Measurements from ENCODE around the gene ARMC9. TPM values are rescaled to one million over a fixed set of nuclear protein-coding genes. Genes with fewer than 3 reads are reported as not detected.

The ARMC9 gene
- total and polyA plus RNA-seq, 2 of the 13 experiments (the other 11 are each of a cell fraction or from before 2014, with no cell fraction given) = 9.1 to 12.8 TPM

- POLR2A ChIA-PET = no interaction called here
- Histone ChIP-seq H3K4me3 (replicated peaks in 1 of 3; ENCODE audit: insufficient read depth in 1 of 3, low read depth in 2 of 3, low read length in 3 of 3) (no peak overlapping the region), H3K36me3 (replicated peaks in 1 of 2; ENCODE audit: control insufficient read depth in 1 of 2, insufficient read depth in 2 of 2, low read length in 2 of 2) (no peaks in the 10 kb centered on the region), H3K9me3 (ENCODE audit: low read length) (no peaks in the 10 kb centered on the region), H3K4me1 (ENCODE audit: insufficient read depth, low read length) (no peaks in the 10 kb centered on the region), H3K27ac (ENCODE audit: extremely low read length, insufficient read depth, low read length) (no peak overlapping the region), H3K4me2 (ENCODE audit: low read depth, low read length) (no peak overlapping the region), H4K20me1 (ENCODE audit: insufficient read depth, low read length) (no peaks in the 10 kb centered on the region), H2AFZ (ENCODE audit: low read length) (no peak overlapping the region), H3K9ac (ENCODE audit: insufficient read depth, low read depth, low read length) (no peak overlapping the region), H3K27me3 (ENCODE audit: control insufficient read depth in 1 of 2, insufficient read depth in 2 of 2, low read length in 2 of 2) (no peaks in the 10 kb centered on the region), H3K79me2 (ENCODE audit: insufficient read depth, low read length) (no peaks in the 10 kb centered on the region)
- no TSS peak for BruUV-seq (replicated peaks)
- WGBS (ENCODE audit: low lambda C conversion rate) = 90% methylated on average over 2 of the region's 2 CpGs
- ATAC-seq = no peak
- in situ Hi-C loops (cut with HindIII; ENCODE audit: extremely low pct_ligation_motif_present, low pct_unique_long_range_greater_than_20kb) (no loop called here), intact Hi-C loops (cut with micrococcal nuclease; ENCODE audit: unreplicated experiment) (no loop called here)
- DNase-seq (ENCODE audit: low spot score) = no peak
- FAIRE-seq = no peak
- CTCF ChIA-PET (ENCODE audit: low intra/inter-chr PET ratio, low total read pairs) = no interaction called here
- TF ChIP-seq TAF15 (IDR thresholded peaks at IDR 0.05; ENCODE audit: low read depth, low read length, poor library complexity, severe bottlenecking) = no peak
- no peak for TF ChIP-seq RAD21 (CRISPR knock-in tag; IDR thresholded peaks at IDR 0.05)
- no peak for TF ChIP-seq GFI1 (CRISPR knock-in tag; IDR thresholded peaks at IDR 0.05; ENCODE audit: borderline replicate concordance)
- no peak for TF ChIP-seq ZNF460 (CRISPR knock-in tag; IDR thresholded peaks at IDR 0.05; ENCODE audit: borderline replicate concordance)
- no peak for TF ChIP-seq ZNF431 (CRISPR knock-in tag; IDR thresholded peaks at IDR 0.05; ENCODE audit: borderline replicate concordance, low read depth)
- TF ChIP-seq FOXP4 (CRISPR knock-in tag; IDR thresholded peaks at IDR 0.05) = no peak
- TF ChIP-seq CTCF (CRISPR knock-in tag; IDR thresholded peaks at IDR 0.05) = no peak
- no peak for TF ChIP-seq TAF1 (CRISPR knock-in tag; IDR thresholded peaks at IDR 0.05)
- TF ChIP-seq, protein P1, sequence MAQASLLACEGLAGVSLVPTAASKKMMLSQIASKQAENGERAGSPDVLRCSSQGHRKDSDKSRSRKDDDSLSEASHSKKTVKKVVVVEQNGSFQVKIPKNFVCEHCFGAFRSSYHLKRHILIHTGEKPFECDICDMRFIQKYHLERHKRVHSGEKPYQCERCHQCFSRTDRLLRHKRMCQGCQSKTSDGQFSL (CRISPR knock-in tag; IDR thresholded peaks at IDR 0.05) = no peak
- no peak for TF ChIP-seq ZNF564 (CRISPR knock-in tag; IDR thresholded peaks at IDR 0.05)
- no peak for TF ChIP-seq AKNA (CRISPR knock-in tag; IDR thresholded peaks at IDR 0.05; ENCODE audit: borderline replicate concordance)
- no peak for TF ChIP-seq ZNF512B (CRISPR knock-in tag; IDR thresholded peaks at IDR 0.05; ENCODE audit: borderline replicate concordance)
- no peak for TF ChIP-seq SIX1 (CRISPR knock-in tag; IDR thresholded peaks at IDR 0.05; ENCODE audit: borderline replicate concordance)
Observed at GRCh38 chr2:231325826-231326225, 127.4 kb downstream of the ARMC9 start.

Measured in HepG2 (cell line).